ENCODE data around the gene FOCAD. TPM values are rescaled to one million over a fixed set of nuclear protein-coding genes. Genes with fewer than 3 reads are reported as not detected.
A peak's percentile ranks its signal among the peaks of the same experiment; 100 is the strongest.

FOCAD gene
- total RNA-seq, 1 experiment from 2014 or later = 35.1 TPM

- BruUV-seq (replicated peaks) = TSS peak; percentile 74
- peaks cover 28% of the 10 kb centered on the region for H3K4me1 ChIP-seq (ENCODE audit: insufficient read depth, low read length)
- peak overlapping the region; percentile 56 for H2AFZ ChIP-seq (ENCODE audit: low read length)
- H3K27me3 ChIP-seq (ENCODE audit: low read length) = no peaks in the 10 kb centered on the region
- peaks cover 15% of the 10 kb centered on the region; the same call in 1 of the 2 replicates for H4K20me1 ChIP-seq (ENCODE audit: low read length)
- peaks cover 6% of the 10 kb centered on the region for H3F3A ChIP-seq (ENCODE audit: low read length, unreplicated experiment)
- H3K9me2 ChIP-seq (replicated peaks; ENCODE audit: low read length) = no peaks in the 10 kb centered on the region
- H3K27ac ChIP-seq (ENCODE audit: low read length) = peak overlapping the region; percentile 13; the same call in 1 of the 2 replicates
- ChIA-PET POLR2A (ENCODE audit: unreplicated experiment) (interaction anchor here (0.5 to 1.0 kb wide), 4 partner anchors 41 to 698 kb away, joined by 3 to 5 read pairs (median 4); no protein-coding TSS in a partner anchor), CTCF (no interaction called here)
- intact Hi-C loops (cut with micrococcal nuclease) = loop anchor here (1.0 kb wide), 1 partner anchor 59 kb away; no protein-coding TSS in a partner anchor
- H3K4me2 ChIP-seq (ENCODE audit: low read length) = peak overlapping the region; percentile 97
- peaks cover 3% of the 10 kb centered on the region; the same call in 1 of the 2 replicates for H3K36me3 ChIP-seq (ENCODE audit: low read depth, low read length)
- H3K4me3 ChIP-seq (ENCODE audit: low read length) = peak overlapping the region; percentile 92
- DNase-seq (peak; percentile 17), ATAC-seq (peak; percentile 10)
- H3K9ac ChIP-seq (ENCODE audit: low read length) = peak overlapping the region; percentile 96
- H3K79me2 ChIP-seq (ENCODE audit: low read length) = peaks cover 43% of the 10 kb centered on the region
- no peak for TF ChIP-seq EZH2phosphoT487 (IDR thresholded peaks at IDR 0.05; ENCODE audit: borderline replicate concordance, low read length)
- no peak for TF ChIP-seq EZH2 (IDR thresholded peaks at IDR 0.05; ENCODE audit: low read length, unreplicated experiment)
- TF ChIP-seq CTCF (conservative IDR thresholded peaks at IDR 0.05; ENCODE audit: low read depth, low read length) = no peak
- no peaks in the 10 kb centered on the region for H3K9me3 ChIP-seq (ENCODE audit: low read length)
These were observed 566 bp upstream of the FOCAD start for GRCh38 chr9:20683351-20684034.

GRCh38 chr9:20684875-20685696 is 1.0 kb downstream of the FOCAD start:
- Histone ChIP-seq H3K9me3 (ENCODE audit: low read length) (no peaks in the 10 kb centered on the region), H3K79me2 (ENCODE audit: low read length) (peaks cover 59% of the 10 kb centered on the region), H3K4me2 (ENCODE audit: low read length) (peak overlapping the region; percentile 97), H3K36me3 (ENCODE audit: low read depth, low read length) (peaks cover 3% of the 10 kb centered on the region; the same call in 1 of the 2 replicates), H3K9ac (ENCODE audit: low read length) (peak overlapping the region; percentile 96), H3K4me1 (ENCODE audit: insufficient read depth, low read length) (peaks cover 23% of the 10 kb centered on the region), H2AFZ (ENCODE audit: low read length) (peak overlapping the region; percentile 46; the same call in 1 of the 2 replicates), H3K9me2 (replicated peaks; ENCODE audit: low read length) (no peaks in the 10 kb centered on the region), H4K20me1 (ENCODE audit: low read length) (peaks cover 20% of the 10 kb centered on the region; the same call in 1 of the 2 replicates), H3K4me3 (ENCODE audit: low read length) (peak overlapping the region; percentile 92), H3K27me3 (ENCODE audit: low read length) (no peaks in the 10 kb centered on the region), H3K27ac (ENCODE audit: low read length) (peak overlapping the region; percentile 89), H3F3A (ENCODE audit: low read length, unreplicated experiment) (peaks cover 6% of the 10 kb centered on the region)
- ChIA-PET POLR2A (ENCODE audit: unreplicated experiment) (interaction anchor here (0.7 kb wide), 1 partner anchor 127 kb away, joined by 4 read pairs; no protein-coding TSS in a partner anchor), CTCF (no interaction called here)
- peak; percentile 83 for DNase-seq
- peak; percentile 1 for ATAC-seq
- BruUV-seq (replicated peaks) = TSS peak; percentile 43
- intact Hi-C loops (cut with micrococcal nuclease) = loop anchor here (1.0 kb wide), 1 partner anchor 61 kb away; no protein-coding TSS in a partner anchor
- no peak for TF ChIP-seq CTCF (conservative IDR thresholded peaks at IDR 0.05; ENCODE audit: low read depth, low read length)
- no peak for TF ChIP-seq EZH2 (IDR thresholded peaks at IDR 0.05; ENCODE audit: low read length, unreplicated experiment)
- no peak for TF ChIP-seq EZH2phosphoT487 (IDR thresholded peaks at IDR 0.05; ENCODE audit: borderline replicate concordance, low read length)

Measured in PC-3 (cell line).